Ecto neural progenitor cell (in vitro differentiated cells): ENCODE data around the gene TTLL3.

Source experiments
- DNase-seq: peaks from one replicate; pipeline ENCODE4 v3.0.0-alpha.2; 2018; ENCODE audit warnings: low spot score

Gene TTLL3

DNA sequence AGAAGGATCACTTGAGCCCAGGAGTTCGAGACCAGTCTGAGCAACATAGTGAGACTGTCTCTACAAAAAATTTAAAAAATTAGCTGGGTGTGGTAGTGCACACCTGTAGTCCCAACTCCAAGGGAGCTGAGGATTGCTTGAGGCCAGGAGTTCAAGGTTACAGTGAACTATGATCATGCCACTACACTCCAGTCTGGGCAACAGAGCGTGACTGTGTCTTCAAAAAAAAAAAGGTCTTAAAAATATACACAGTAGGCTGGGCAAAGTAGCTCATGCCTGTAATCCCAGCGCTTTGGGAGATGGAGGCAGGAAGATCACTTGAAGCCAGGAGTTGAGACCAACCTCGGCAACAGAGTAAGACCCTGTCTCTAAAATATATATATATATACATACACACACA lies 29.2 kb upstream of the TTLL3 start:
- no peak for DNase-seq

DNA sequence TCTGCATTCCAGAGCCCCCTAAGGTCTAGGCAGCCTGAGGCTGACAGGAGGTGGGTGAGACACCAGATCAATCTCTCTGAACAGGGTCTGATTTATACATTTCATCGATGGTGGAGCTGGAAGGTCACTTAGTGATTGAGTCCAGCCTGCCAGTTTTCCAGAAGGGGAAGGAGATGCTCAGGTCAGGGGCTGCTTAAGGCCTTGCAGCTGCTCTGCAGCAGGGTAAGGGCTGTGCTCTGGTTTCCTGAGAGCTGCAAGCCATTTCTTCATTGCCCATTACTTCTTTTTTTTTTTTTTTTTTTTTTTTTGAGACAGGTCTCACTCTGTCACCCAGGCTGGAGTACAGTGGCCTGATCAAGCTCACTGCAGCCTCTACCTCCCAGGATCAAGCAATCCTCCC lies 28.5 kb upstream of the TTLL3 start:
- no peak for DNase-seq

DNA sequence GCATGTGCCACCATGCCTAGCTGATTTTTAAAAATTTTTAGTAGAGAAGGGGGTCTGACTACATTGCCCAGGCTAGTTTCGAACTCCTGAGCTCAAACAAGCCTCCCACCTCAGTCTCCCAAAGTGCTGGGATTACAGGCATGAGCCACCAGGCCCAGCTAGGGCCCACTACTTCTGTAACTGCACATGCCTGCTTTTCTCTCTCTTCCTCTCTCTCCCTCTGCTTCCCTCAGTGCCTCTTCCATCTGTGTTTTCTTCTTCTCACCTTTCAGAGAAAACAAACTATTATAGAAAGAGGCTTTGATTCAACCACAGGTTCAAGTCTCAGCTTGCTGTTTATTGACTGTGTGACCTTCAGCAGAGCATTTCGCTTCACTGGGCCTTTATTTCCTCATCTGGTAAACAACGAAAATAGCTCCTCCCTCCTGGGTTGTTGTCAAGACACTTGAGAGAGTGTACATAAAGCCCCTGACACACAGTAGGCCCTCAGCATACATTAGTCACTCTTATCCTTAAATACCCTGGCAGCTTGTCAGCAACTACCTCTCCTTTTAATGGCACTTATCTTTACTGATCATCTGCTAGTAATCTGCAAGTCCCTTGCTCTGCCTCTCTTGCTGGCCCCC lies 28.0 kb upstream of the TTLL3 start:
- DNase-seq: no peak

DNA sequence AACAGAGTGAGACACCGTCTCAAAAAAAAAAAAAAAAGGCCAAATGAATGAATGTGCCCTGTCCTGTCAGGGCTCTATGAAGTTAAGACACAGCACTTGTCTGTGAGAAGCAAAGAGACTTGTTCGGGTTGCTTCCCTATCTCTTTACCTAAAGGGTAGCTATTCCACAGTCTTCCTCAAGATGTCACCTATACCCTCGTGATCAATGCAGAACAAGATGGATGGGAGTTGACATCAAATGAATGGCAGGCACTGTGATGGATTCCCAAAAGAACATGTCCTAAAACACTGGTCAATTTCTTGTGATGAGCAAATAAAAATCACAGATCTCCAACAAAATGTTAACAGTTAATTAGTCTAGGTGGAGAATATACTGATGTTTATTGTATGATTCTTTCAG lies 27.3 kb upstream of the TTLL3 start:
- DNase-seq: no peak

DNA sequence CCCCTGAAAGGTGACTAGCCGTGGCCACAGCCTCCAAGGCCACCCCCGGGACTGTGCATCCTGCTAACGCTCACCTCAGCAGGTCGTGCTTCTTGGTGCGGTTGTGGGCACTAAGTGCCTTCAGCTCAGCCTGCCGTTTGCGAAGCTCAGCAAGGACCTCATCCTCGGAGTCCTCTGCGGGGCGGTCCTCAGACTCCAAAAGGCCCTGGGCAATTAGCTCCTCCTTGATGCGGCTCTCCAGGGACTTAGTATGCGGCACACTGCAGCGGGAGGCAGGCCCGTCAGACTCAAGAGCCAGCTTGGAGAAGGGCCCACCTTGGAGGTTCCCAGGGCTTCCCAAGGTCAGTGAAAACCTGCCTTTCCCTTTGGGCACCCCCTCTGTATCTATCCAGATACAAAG lies 26.1 kb upstream of the TTLL3 start:
- no peak for DNase-seq

DNA sequence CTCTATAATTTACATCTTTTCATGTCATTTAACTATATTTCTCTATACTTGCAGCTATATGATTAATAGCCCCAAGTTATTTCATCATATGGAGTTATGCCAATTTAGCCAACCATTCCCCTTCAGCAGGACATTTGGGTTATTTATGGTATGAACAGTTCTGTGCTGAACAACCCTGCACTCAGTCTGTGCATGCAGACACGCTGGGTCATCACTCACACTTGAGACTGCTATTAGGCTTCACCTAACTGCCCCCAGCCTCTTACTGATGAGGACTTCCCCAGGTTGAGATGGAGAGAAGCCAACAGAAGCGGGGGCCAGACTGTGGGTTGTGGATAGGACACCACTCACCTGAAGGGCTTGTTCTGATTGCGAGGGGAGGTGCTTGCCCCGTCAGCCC lies 25.1 kb upstream of the TTLL3 start:
- DNase-seq: no peak

DNA sequence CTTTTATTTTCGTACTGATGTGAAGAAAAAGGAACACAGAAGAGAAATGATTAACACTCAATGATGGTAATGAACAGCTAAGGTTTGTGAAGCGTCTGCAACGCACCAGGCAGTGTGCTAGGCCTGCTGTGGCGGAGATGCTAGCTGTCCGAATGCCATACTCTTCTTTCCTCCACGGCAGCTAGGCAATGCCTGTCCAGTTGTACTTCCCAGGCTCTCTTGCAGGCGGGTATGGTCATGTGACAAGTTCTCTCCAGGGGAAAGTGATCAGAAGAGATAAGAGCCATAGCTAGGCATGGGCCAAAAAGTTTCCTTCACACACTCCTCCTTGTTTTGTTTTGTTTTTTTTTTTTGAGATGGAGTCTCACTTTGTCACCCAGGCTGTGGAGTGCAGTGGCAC lies 24.5 kb upstream of the TTLL3 start:
- no peak for DNase-seq

DNA sequence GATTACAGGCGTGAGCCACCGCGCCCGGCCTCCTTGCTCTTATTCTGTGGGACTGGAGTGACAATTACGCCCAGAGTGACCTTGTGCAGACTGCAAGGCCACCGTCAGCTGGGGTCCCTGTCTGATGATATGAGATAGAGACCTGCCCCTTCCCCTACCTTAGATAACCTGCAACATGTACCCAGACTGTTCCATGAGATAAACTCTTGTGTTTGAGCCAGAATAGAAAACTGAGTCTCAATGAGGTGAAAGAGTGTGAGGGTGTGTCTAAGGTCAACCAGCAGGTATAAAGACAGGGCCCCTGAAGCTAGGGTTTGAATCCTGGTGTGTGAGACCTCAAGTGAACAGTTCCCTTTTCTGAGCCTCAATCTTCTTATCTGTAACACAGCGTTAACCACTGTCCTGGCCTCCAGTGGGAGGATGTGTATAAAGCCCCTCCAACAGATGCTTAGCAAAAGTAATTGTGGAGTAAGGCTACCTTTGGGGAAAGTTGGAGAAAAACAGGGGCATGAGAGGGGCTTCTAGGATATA lies 23.8 kb upstream of the TTLL3 start:
- DNase-seq: no peak

DNA sequence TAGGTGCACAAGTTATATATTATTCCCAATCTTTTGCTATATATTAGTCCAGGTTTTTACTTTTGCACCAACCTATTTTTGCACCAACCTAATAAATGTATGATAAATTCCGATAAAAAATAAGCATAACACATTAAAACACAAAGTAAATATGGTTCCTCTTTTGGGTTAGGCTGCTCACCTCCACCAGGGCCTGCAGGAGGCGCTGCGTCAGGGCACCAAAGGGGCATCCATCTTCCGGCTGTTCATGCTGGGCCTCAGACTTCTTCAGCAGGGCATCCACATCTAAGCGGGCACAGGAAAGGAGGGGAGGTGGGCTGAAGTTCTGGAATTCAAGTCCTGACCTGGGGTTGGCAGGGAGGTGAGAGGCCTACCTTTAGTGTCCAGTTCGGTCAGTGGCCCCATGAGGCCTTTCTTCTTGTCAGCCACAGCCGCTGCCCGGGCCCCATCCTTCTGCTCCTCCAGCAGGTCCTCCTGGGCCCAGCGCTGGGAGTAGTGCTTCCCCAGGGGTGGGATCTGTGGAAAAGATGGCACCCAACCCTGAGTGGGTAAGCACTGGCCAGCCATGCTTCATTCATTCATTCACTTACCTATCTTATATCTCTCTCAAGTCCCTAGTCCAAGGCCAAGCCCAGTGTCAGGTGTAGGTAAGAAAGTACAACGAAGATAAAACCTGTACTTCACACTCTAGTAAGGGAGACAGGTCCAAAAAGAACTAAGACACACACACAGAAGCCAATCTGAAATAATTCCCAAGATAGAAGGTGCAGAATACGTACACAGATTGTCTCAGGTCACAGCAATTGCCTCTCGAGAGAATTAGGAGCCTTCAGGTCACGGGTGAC lies 23.0 kb upstream of the TTLL3 start:
- no peak for DNase-seq

DNA sequence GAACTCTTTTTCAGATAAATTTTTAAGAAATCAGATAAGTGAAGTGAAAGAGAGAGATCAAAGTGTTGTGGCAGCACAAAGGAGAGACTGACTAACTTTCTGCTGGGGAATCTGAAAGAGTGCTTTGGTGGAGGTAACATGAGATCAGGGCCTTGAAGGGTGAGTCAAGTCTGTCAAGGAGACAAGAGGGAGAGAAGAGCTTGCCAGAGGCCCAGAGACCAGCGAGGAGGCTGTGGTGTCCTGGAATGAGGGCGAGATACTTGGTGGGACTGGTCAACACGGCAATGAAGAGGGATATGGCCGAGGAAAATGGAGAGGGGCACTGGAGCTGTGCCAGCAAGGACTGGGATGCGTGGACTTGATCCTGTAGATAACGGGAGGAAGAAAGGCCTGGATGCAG lies 22.3 kb upstream of the TTLL3 start:
- no peak for DNase-seq

DNA sequence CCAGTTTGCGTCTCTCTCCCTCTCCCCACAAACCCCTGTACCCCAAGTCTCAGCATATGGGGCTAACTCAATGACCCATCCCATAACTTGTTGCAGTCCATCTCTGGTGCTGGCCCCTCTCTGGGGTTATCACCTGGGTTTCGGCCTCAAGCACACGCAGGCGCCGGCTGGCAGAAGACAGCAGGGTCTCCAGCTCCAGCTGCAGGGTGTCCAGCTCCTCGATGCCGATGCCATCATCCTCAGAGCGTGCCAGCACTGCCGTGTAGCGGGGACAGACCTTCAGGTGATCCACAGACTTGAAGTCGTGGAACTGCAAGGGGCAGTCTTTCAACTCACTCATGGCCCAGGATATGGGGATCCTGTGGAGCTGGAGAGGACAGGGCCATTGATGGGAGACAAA lies 18.9 kb upstream of the TTLL3 start:
- DNase-seq: no peak

DNA sequence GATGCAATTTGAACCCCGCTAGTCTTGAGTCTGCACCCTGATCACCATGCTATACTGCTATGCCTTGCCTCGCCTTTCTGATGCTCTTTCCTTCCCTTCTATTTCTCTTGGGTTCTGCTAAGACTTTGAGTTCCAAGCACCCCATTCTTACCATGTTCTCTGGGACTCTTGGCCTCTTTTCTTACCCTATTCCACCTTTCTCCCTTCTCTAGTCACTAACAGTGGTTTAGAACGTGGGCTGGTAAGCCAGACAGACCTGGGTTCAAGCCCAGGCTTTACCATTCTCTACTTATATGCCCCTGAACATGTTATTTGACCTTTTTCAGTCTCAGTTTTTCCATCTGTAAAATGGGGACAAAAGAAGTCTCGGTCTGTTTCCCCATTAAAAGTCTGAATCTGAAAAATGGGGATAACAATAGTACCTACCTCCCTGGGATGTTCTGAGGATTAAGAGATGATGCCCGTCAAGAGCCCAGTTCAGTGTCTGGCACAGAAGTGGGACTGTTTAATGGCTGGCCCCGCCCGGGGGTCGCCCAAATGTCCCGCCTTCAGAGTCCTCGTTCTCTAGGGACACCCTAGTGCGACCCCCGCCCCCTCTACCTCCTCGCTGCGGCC lies 18.2 kb upstream of the TTLL3 start:
- DNase-seq: no peak

DNA sequence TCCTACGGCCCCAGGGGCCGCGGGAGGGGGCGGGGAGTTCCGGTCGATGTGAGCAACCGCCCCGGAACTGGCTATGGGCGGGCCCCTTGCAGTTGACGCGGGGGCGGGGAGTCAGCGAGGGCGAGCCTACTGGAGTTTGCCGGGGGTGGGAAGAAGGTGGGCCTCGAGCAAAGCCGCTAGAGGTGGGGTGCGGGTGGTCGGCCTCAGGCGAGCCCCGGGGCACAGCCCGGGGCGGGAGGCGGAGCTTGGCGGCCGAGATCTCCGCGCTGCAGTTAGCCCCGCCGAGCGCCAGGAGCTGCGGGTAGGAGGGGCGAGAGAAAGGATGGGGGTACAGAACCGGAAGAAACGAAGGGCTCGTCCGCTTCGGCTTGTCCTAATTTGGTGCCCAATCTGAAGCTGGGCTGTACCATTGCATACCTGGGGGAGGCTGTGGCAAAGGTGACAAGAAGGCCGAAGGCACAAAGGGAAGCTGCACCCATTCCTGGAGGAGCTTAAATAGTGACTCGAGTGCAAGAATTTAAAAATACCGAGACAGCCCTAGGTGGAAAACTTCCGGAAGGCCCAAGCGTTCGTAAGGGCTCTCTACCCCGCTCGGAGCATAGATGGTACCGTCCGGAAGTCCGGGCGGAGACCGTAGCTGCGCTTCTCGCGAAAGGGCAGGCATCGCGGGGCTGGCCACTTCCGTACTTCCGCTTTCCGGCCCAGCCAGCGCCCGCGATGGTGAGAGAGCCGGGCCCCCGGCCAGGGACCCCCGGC lies 17.5 kb upstream of the TTLL3 start, which contains the start of the genes ARPC4 and TADA3:
Gene ARPC4 (plus strand): TSS at position 678 of the 756 bp plus-strand sequence. CDS start 40 bp downstream, at position 718.
Gene TADA3 (minus strand): TSS at position 69 of the 756 bp plus-strand sequence. CDS start 1,007 bp downstream, outside the sequence.
- peak; percentile 92 for DNase-seq

DNA sequence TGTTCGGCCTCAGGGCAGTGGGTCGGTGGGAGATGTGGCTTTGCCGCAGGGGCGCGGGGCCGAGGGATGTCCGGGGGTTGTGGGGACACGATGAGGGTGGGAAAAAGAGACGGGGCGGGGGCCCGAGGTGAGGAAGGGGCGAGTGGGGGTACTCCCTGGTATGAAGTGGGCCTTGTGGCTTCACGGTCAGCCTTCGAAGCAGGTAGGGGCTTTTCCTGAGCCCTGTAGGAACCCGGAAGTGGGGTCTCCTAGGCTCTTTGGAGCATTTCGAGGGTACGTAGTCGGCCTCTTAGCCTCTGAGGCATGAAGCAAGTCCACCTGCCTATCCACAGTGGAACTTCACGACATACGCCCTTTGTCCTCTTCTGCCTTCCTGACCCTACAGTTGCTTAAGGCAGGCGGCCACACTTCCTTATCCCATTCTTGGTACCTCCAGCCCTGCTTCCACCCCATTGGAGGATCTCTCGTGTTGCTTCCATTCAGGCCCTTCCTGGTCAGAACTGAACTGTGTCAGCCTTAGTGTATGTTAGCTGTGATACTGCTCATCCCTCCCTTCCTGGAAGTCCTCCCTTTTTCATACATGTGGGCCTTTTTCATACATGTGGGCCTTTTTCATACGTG lies 16.8 kb upstream of the TTLL3 start:
- no peak for DNase-seq

DNA sequence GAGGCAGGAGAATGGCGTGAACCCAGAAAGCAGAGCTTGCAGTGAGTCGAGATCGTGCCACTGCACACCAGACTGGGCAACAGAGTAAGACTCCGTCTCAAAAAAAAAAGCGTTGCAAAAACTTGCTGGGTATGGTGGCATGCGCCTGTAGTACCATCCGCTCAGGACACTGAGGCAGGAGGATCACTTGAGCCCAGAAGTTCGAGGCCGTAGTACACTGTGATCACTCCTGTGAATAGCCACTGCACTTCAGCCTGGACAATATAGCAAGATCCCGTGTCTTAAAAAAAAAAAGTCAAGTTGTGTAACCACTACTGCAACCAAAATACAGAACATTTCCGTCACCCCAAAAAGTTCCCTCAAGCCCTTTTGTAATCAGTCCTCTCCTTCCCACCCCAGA lies 15.7 kb upstream of the TTLL3 start:
- no peak for DNase-seq

DNA sequence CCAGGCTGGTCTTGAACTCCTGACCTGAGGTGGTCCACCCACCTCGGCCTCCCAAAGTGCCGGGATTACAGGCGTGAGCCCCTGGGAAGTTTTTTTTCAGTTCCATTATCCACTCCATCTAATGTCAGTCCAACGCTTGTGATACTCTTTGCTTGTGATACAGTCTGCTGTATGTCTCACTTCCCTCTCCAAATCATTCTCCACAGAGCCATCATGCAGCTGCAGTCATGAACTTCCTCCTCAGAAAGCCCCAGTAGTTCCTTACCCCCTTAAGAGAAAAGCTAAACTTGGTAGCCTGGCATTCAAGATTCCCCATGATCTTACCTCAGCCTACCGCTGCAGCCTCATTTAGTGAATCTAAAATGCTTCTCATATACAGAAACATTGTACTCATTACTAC lies 14.9 kb upstream of the TTLL3 start:
- no peak for DNase-seq

DNA sequence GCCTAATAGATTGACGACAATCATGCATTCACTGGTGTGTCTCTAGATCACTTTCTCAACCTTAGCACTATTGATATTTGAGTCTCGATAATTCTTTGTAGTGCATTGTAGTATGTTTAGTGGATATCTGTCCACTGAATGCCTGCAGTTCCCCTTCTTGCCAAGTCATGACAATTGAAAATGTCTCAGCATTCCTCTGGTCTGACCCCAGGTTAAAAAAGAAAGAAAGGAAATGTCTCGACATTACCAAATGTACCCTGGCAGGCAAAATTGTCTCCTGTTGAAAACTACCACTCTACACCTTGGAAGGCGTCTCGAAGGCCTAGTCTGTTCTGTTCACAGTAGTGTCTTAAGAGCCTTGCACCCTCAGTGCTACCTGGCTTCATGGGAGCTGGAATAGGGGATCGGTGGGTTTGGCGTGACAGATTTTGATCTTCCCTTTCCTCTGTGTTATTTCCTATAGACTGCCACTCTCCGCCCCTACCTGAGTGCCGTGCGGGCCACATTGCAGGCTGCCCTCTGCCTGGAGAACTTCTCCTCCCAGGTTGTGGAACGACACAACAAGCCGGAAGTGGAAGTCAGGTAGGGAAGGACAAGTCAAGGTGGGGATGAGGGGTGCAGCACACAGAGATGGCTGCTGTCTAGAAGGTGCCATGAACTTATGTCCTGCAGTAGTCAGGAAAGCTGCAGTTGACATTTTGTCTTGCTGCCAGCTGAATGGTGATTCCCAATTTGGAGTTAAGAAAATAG lies 12.7 kb upstream of the TTLL3 start:
- no peak for DNase-seq

DNA sequence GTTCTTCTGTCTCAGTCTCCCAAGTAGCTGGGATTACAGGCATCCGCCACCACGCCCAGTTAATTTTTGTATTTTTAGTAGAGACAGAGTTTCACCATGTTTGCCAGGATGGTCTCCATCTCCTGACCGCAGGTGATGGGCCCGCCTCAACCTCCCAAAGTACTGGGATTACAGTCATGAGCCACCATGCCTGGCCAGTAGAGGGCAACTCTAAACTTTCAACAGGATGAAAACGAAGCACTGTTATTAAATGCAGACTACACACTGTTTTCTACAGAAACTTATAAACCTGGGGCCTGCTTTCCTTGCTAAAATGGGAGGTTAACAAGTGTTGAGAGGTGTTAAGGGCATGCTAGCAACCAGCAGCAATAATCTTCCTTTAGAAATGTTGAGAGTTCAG lies 9.5 kb upstream of the TTLL3 start:
- no peak for DNase-seq

DNA sequence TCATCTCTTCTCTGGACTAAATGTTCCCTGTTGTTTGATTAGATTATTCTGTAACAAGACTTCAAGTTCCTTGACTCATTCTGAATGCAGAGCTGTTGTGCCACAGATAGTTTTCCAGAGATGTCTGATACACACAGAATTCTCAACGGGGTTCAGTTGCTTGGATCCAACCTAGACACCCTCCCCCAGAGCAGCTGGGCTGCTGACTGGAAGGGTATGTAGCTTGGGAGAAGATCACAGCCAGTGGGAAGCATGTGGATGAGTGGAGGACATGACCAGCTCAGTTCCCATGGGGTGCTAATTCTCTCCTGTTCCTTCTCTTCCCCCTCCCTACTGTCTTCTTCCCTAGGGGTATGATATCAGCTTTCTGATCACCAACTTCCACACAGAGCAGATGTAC lies 6.6 kb upstream of the TTLL3 start:
- DNase-seq: no peak

DNA sequence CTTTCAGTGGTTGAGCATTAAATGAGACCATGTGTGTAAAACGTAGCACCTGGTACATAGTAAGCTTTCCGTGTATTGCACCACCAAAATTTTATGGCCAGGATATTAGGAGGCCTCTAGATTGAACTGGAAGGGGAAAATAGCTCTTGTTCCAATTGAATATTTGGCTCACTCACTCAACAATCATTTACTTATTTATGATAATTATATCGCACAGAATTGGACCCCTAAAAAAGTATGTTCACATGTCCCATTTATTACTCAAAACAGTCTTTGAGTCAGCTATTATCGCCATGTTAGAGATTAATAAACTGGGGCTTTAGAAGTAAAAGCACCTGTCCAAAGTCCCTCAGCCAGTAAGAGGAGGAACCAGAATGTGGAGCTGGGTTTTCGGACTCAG lies 5.1 kb upstream of the TTLL3 start:
- no peak for DNase-seq

DNA sequence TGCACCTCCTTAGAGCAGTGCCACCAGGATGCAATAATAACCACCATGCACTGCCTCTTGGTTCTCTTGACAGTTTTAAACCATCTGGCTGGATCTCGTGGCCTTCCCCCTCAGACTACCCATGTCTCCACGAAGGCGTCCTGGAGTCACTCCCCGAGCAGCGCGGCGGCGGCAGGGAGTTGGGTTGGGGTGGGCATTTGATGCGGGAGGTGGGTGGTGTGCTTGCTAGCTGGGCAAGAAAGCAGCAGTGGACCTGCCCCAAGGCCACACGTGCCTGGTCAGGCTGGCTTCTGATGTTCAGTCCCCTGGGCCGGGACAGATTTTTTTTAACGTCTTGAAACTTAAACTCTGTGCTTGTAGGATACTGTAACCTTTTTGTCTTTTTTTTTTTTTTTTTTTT lies 3.9 kb upstream of the TTLL3 start:
- DNase-seq: no peak
